CMK (cell line): Measurements from ENCODE around the gene PTPRD.

Experiments used
- DNase-seq: peaks from one replicate; pipeline ENCODE4 v3.0.0-alpha.2; 2010; ENCODE audit warnings: low read depth

PTPRD gene

DNA sequence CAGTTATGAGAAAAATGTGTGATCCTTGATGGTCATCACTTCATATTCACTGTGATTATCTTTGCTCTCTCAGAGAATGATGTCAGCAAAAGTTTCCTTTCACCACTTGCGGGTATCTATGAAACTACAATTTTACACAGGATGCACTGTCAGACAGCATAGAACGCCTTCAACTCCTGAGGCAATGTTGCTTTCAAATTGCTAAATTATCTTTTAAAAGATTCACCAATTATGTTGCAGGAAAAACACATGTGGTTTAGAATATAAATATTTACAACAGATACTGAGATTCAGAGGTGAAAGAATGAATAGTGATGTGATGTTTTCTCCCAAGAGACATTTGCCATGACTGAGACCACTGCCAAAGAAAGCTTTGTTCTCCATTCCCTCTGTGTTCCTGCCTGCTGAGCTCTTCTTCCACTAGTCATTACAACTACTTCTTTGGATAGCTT lies 1933.4 kb downstream of the PTPRD start:
- DNase-seq = no peak

DNA sequence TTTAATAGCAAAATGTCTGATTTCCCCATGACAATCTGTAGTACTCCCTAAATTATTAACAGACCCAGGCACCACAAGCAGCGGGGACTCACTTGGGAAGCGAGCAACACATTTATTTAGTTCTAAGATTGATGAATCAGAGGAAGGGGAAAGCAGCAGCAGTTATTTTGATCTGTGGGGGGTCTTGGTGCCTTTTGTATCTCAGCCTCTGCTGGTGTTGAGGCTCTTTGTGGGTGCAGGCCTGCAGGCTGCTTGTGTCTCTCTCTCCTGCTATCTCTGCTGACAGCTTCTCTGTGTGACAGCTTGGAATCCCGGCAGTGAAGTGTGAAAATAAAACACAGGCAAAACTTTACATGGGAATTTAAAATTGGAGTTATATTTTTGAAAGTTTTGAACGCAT lies 1935.1 kb downstream of the PTPRD start:
- DNase-seq = no peak

DNA sequence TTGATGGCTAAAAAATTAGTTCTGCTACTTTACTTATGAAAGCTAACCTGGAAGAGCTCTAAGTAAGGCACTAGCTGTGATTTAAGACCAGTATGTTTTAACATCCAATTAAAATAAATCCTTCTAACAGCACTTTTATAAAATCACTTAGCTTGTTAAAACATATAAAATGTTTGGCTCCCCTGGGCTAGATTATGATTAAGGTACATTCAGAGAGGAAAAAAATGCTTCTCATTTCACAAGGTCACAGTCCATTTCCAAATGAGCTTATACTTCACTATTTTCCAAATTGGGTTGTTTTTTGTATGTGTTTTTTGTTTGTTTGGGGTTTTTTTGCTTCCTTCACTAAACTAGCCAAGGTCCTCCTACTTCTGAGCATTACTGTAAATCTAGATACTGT lies 1938.3 kb downstream of the PTPRD start:
- DNase-seq = no peak

DNA sequence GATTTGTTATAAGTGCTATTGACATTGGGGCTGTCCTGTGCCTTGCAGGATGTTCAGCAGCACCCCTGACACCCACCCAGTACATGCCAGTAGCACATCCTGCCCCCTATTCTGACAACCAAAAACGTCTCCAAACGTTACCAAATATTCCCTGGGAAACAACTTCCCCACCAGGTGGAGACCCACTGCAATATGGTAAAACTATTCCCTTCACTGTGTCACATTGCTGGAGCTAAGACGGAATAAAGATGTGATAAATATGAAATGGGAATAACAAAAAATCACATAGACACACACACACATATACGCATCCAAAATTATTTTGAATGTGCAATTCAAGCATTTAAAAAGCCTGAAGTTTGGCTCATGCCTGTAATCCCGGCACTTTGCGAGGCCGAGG lies 1939.0 kb downstream of the PTPRD start:
- DNase-seq = no peak

DNA sequence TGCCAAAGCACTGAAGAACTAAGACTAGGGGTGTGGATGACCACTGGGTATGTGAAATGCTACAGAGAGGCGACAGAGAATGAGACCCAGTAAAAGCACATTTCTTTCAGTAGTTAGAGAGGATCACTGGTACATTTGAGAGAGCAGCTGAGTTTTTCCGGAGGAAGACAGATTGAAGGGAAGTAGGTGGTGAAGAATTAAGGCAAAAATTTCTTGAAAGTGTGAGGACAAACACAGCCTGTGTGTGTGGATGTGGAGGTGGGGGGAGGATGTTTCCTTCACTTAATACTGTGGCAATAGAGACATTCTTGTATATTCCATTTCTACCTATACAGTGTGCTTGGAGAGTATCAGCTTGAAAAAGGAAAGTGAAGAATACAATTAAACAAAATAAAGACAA lies 1942.1 kb downstream of the PTPRD start:
- DNase-seq = no peak

DNA sequence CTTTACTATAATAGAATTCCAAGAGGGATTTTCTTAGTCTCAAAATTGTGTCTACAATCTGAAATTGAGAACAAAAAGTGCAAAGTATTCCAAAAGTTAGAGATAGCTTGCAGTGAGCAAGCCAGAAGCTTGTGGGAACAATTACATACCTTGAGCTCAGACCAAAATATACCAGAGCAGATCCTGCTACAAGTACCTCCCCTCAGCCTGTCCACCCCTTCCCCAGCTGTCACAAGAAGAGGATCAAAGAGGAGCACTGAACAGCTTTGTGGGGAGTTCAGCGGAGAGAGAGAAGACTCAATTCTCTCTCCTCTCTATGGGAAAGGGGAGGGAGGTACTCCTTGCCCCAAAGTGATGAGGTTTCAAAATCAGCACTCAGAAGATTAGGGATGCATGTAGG lies 1944.1 kb downstream of the PTPRD start:
- no peak for DNase-seq

DNA sequence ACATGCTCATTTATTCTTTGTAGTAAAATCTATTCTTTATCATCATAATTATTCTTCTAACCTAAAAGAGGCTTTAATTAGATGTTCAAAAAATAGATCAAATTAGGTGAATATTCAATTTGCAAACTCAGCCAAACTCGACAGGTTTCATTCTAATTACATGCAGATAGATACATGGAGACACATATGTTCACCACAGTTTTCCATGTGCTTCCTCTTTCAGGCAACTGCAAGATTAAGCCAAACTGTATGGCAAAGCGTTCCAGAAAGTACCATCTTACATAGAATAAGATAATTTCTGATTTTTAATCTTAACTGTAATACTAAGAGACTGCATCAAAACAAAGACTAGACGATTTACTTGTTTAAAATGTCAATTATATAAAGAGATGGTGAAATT lies 1944.6 kb downstream of the PTPRD start:
- DNase-seq = no peak

DNA sequence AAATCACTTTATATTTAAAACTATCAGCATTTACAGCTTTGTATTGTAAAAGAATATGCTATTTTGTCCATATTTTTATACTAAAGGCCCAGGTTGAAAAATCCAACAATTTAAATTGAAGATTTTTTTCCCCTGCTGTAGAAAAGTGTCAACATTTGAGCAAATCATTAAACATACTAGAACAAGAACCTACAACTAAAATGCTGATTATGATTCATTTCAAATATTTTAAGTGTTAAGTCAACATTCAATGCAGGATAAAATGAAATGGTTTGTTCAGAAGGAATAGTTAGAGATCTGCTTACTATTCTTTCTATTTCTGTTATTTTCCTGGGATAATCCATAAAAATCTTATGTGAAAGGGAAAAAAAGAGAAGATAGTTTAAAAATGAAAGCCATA lies 1946.7 kb downstream of the PTPRD start:
- no peak for DNase-seq

DNA sequence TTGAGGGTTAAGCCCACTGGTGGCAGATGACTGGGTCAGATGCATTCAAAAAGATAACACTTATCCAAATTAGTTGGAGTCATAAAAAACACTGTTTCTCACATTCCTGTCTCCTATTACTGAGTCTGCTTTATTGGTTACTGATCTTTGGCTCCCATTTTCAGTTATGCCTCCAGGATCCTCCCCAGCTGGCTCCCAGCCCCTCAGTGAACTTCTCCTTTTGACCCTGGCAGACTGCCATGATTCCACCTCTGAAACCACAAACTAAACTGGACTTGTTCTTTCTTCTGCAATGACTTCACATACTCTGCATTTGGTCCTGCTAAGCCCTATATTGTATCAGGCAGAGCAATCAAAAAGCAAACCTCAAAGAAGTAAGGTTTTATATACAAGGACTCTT lies 1952.4 kb downstream of the PTPRD start:
- no peak for DNase-seq

DNA sequence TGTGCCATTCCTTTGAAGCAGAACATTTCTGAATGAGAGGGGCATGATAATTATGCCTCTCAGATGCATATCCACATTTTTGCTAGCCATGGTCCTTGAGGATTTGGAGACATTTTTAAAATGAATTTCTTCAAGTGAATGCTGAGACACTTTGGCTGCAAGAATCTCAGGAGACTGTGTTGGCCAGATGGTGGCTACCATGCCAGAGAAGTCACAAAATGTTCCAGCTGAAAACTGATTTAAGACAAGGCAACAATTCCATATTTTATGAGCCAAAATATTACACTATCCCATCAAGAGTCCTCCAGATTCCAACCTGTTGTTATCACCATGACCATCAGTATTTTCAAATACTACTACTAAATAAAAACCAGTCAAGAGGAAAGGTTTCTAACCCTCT lies 1953.7 kb downstream of the PTPRD start:
- no peak for DNase-seq

DNA sequence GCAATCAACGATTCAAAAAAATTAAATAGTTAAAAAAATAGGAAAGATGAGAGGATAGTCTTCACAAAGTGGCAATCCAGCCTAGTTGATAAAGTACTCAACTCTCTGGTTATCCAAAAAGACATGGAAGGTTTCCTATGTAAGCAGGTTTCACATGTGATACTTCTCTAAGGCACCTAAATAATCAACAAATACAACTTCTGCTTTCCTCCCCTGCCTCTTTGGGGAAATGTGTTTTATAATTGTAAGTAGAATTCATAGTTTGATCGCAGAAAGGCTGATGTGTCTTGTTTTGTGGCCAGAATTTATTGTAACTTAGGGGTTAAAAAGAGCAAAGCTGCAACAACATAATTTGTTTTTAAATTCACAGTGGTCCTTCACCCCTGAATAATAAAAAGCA lies 1957.7 kb downstream of the PTPRD start:
- no peak for DNase-seq

DNA sequence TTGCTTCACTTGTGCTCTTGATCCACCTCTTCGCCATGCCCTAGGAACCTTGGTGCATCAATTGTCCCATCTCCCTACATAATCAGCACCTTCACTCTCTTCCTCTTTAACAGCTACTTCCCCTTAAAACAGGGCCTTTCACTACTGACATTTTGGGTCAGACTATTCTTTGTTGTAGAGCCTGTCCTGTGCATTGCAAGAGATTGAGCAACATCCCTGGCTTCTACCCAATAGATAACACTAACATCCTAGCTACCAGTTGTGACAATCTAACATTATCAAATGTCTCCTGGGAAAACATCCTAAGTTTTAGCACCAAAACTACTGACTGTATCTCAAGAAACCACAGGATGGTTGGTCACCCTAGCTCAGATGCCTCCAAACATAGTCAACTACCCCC lies 1958.9 kb downstream of the PTPRD start:
- DNase-seq = no peak

DNA sequence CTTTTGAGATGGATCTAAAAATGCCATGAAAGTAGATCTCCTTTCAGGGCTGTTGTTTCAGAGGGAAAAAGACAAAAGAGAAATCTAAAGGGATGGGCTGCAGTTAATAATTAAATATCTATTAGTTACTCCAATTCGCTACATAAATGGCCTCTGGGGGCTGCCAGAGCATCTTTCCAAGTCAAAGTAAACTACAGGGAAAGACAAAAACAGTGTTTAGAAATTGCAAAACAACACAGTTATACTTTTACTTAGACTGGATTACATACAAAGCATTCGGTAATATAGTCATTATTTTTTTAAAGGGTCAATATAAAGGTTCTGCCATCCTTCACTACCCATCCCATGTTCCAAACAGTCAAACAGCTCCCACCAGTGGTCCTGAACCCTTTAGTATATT lies 1959.7 kb downstream of the PTPRD start:
- no peak for DNase-seq

DNA sequence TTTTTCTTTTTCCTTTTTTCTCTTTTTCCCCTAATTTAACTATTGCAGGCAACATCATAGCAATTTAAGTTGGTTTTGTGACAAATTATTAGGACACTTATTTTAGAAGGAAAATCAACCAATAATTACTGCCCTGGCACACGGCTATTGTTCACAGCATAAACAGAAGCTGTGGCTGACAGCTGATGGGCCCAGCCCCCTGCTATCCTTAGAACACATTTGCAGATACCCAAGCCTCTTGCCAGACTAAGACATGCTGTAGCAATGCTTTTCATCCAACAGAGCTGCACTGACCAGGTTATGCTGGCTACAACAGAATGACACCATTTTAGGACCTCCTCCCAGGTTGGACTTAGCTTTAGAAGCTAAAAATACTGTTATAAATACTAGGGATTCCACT lies 1960.5 kb downstream of the PTPRD start:
- DNase-seq = no peak

DNA sequence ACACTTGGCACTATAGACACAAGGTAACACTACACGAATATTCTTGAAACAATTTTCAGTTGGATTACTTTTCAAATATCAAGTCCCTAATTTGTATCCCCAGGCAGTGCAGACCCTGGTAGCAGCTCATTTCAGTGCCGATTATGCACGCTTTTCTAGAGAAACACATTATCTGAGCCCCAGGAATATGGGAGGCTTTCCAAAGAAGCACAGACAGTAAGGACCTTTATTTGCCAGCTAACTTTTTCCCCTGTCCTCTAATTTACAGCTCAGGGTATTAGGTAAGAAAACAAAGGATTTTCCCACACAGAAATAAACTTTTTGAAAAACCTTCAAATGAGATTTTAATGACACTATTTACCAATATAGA lies 1961.0 kb downstream of the PTPRD start:
- no peak for DNase-seq

DNA sequence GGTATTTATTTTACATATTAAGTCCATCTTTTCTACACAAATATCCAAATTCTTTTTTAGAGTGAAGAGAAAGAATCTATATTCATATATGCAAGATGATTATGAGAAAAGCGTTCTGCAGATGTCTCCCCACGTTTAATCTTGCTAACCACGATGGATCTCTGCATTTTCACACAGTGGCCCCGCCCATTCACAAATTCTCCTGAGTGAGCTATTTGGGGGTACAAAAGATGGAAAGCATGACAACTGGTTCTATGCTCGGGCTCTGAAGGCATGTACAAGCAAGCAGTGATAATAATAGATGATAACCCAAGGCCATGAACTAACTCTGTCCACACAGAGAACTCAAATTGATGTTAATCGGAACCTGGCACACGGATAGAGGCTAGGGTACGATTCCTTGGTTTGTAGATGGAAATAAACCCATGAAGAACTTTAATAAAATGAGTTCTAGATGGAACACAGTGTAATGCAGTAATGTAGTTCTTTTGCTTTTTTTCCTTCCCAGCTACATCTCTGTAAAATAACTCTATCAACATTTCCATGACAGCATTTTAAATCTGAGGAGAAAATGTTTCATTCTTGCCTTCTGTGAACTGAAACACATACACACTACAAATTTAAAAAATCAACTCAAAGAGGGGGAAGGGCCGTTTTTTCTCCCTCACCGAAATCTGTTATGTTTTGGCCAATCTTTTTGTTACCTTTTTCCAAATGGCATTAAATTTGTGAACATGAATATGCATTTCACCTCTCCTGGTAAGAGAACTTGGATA lies 1961.5 kb downstream of the PTPRD start:
- DNase-seq = no peak

DNA sequence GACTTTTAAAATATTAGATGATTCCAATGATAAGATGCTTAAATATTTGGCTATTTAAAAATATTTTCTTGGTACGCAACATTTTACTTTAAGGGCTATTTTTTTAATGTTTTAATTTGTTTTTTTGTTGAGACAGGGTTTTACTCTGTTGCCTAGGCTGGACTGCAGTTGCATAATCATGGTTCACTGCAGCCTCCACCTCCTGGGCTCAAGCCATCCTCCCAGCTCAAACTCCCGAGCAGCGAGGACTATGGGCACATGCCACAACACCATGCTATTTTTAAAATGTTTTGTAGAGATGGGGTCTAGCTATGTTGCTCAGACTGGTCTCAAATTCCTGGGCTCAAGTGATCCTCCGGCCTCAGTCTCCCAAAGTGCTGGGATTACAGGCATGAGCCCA lies 1963.0 kb downstream of the PTPRD start:
- DNase-seq = no peak

DNA sequence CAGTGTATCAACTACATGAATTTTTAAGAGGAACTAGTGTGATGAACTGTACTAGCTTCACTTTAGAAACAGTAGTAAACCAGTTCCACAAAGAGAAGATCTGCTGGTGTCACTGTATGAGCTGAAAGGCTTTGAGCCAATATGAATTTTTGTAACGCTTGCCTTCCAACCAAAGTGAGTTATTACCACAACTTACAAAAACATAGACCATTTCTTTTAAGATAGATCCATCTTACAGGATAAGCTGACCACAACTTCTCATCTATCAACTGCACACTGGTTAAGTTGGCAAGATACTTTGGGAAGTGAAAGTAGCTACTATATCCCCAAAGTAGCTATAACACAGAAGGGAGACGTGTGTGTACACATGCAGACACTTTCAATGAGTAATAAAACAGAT lies 1963.6 kb downstream of the PTPRD start:
- peak; percentile 45 for DNase-seq

DNA sequence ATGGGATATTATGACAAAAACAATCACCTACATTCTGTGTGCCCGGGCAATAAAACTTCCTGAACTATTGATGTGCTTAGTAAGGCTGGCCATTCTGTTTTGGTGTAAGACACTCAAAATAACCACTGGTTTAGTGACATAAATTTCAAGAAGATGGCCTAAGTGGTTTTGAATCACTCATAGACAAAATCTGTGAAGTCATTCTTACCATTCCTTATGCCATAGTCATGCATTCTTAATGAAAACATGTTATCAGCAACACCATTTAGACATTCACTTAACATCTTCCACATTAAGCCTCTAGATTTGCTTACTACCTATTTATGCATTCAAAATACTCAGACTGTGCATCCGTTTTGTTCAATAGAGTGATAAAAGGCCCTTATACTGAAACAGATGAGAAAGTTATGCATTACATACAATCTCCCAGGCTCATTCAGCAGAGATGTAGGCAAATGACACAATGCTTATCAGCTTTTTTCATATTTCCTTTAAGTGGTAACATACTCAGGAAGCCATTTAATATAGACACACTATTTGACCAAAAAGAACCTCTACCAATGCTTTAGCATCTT lies 1964.4 kb downstream of the PTPRD start:
- DNase-seq = peak; percentile 22

DNA sequence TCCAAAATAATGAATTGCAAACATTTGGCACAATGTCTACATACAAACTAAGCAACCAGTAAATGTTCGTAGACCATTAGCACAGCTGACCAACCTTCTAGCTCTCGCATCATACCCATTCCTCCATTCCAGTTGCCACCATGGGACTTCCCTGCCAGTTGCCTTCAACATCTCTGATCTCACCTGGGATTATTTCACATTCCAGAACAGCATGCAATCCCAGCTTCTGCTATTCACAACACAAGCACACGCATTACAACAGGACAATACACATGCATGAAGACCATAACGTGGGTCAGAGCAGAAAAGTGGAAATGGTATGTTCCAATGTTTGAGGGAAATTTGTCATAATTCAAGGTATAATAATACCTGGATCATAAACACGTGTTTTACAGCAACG lies 1965.0 kb downstream of the PTPRD start:
- no peak for DNase-seq

DNA sequence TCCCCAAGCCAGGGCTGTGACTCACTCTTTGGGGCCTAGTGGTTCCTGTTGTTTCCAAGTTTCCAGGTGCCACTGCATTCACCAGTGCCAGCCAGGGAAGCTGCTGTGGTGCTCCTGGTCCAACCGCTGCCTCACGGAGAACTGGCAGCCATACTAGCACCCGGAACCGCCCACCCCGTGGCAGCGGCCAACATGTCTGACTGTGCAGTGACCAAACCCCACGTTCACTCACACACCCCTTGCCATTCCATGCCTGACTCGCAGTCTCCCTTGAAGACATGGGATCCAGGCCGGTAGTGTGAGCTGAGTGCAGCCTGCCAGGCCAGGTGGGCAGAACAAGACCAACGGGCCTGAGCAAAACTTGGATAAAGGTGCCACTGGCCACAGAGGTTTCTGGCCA lies 1968.2 kb downstream of the PTPRD start:
- no peak for DNase-seq

DNA sequence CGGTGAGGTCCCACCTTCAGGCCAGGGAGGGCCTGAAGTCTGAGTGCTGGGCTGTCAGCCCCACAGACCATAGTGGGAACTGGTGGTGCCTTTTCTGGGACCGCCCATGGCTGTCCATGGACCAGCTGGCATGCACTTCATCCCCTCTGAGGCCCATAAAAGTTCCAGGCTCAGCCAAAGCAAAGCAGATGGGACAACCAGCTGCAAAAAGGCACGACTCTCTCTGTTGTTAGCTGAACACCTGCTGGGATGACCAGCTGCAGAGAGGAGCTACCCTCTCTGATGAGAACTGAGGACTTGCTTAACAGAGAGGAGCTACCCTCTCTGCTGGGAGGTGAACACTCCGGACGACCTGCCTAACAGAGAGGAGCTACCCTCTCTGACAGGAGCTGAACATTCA lies 1968.9 kb downstream of the PTPRD start:
- DNase-seq = no peak

DNA sequence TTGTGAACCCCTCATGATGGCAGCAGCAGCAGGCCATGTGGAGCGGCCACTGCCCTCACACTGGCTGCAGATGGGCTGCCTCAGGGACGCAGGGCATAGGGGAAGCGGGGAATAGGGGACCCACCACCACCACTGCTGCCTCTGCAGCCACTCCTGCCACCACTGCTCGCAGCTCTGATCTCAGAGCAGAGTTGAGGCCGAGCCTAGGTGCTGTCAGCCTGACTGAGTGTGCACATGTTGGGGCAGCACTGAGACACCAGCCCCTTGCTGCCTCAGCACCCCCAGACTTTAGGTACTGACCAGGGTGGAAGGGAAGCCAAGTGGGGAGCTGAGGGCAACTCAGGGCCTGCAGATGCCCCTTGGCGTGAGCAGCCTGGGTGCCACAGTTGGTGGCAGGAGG lies 1969.3 kb downstream of the PTPRD start:
- DNase-seq = no peak

DNA sequence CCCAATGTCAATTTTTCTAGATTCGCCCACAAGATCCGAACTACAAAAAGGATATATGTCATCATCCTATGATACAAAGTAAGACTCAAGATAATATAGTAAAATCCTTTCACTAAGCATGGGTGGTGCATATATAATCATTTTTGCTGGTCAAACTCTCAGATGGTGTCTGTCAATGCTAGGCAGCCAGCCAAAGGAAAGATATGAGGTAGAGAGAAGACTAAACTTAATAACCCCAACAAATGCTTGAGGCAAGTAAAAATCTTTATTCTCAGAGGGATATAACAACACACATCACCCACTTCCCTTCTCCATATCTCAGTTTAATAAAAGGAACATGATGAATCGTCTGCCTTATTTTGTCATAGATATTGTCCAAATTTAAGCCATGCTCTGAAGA lies 1972.0 kb downstream of the PTPRD start:
- no peak for DNase-seq
